Sciatic nerve (tissue), 2 donors: ENCODE results near the gene ITIH5. TPM values are rescaled to one million over a fixed set of nuclear protein-coding genes. Genes with fewer than 3 reads are reported as not detected.
"Not testable (repeated sequence)": the region's sequence is repeated elsewhere in the genome, so short reads cannot be mapped to it uniquely, and the experiment has no call there.

Source experiments
- ATAC-seq: fragments of 200-7000 bp; cut with Tn5 transposase; one replicate; pipeline ENCODE4 v1.9.1; 2020; ENCODE audit warnings: mild to moderate bottlenecking, moderate library complexity
- DNase-seq: peaks from one replicate; pipeline ENCODE4 v3.0.0-alpha.2; 2020; ENCODE audit warnings: low spot score
- intact Hi-C: fragments of 100-400 bp; cut with DNase I; formaldehyde crosslinking; loops from one replicate; pipeline ENCODE4 v1.14.2; 2022
- total RNA-seq: library from RNA; stranded (reverse); fragmentation: NEBNext Ultra II Directional; extraction: Animal tissue kit (Norgen Biotek cat#: 25700); gene quantifications from one replicate; pipeline ENCODE4 v1.2.1, GENCODE V29; 2021
- donor health status: DM: no; HTN: no; CAD: no.
- donor health status: DM: no; HTN: no; CAD: no.

Gene ITIH5
- total RNA-seq, 1 donor from 2014 or later, result 34.9 TPM

GRCh38 chr10:7690885-7691597 is 24.3 kb upstream of the ITIH5 start:
- DNase-seq, intact Hi-C loops, ATAC-seq: not testable (repeated sequence)

GRCh38 chr10:7689591-7689990 is 22.8 kb upstream of the ITIH5 start:
- intact Hi-C loops, result no loop called here
- ATAC-seq (no peak), DNase-seq (no peak)

DNA sequence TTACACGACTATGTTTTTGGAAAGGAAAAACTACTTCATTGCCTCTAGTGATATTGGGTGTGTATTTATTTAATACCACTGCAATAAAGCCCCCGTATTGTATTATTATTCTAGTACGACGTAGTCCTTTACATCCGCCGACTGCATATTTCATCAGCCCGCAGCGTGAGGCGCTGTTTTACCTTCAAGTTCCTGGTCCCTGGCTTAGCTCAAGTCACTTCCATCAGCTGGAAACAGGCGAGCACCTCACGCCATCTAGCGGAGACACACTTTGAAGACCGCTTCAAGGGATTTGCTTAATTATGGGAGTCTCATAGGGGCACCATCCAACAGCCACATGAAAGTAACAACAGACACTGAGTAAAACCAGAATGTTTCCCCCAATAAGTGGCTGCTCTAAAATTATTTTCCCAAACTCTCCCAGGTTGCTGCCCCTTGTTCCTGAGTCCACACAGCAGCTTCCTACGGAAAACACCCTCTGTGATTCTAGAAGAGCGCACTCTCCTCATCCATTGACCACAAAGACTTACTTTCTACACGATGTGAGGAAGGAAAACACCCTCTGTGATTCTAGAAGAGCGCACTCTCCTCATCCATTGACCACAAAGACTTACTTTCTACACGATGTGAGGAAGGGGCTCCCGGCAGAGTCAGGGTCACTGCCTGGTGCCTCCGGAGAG is 20.6 kb upstream of the ITIH5 start:
- intact Hi-C loops, result no loop called here
- peak; percentile 93 for ATAC-seq

DNA sequence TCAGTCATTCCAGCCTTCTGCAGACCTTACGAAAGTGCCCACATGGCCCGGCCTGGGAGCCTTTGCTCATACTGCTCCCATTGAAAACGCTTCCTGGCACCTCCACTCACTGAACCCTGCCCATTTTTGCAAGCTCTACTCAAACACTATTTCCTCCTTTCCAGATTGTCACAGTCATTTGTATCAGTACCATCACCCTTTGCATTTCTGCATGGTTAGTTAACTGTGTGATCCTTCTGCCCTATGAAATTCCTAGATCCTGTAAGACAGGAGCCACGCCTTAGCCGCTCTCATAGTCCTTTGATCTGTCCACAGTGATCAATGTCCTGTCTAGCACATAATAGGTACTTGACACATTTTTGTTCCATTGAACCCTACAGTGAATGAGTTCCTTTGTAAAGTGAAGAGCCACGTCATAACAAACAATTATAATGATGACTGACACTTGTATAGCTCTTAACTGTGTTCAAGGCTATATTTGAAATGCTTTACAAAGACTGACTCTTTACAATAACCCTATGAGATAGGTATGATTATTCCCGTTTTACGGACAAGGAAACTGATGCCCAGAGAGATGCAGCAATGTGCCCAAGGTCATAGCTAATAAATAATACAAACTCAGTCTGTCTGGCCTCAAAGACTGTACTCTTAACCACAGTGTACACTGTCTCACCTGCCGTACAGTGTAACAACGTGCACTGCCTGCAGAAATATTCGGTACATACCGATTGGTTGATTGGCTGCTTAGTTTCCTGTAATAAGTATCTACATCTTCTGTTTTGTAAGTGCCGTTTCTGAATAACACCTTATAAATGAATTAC is 19.8 kb upstream of the ITIH5 start:
- ATAC-seq (peak; percentile 42), DNase-seq (no peak)
- intact Hi-C loops, result no loop called here

More for the DNA sequence above, 20.6 kb upstream of the ITIH5 start:
- peak; percentile 87 for DNase-seq

DNA sequence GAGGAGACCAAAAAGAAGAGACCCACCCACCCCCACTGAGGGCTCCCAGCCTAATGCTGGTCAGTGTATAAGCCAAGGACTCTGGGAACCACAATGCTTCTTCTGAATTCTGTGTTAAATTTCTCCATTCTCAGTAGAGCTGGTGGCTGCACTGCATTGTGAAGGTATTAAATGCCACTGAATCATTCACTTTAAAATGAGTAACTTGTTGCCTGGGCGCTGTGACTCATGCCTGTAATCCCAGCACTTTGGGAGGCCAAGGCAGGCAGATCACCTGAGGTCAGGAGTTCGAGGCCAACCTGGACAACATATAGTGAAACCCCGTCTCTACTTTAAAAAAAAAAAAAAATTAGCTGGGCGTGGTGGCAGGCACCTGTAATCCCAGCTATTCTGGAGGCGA is 13.3 kb upstream of the ITIH5 start:
- ATAC-seq, DNase-seq, intact Hi-C loops: not testable (repeated sequence)

GRCh38 chr10:7679256-7679655 is 12.5 kb upstream of the ITIH5 start:
- DNase-seq (no peak), ATAC-seq (no peak)
- intact Hi-C loops, result loop anchor here (1.0 kb wide), 1 partner anchor 152 kb away; no protein-coding TSS in a partner anchor

GRCh38 chr10:7672341-7673134 is 5.8 kb upstream of the ITIH5 start:
- intact Hi-C loops, result no loop called here
- DNase-seq, result no peak
- ATAC-seq, result no peak

DNA sequence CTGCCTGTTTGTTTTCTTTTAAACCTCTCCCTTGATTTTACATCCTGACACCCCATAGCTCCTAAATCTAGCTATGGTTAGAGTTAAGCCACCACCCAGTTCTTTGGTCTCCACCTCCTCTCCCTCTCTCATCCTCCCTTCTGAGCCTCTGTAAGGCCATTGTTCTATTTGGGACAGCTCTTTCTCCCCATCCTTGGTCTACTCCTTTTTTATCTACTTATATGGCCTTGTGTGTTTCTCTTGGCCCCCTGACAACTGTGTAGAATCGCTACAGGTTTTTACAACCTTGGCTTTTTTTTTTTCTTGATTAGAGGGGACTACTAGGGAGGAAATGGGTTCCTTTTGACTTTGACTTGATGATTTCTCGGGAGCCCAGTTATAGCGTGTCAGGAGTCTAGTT is 3.4 kb upstream of the ITIH5 start:
- ATAC-seq, result no peak
- intact Hi-C loops, result loop anchor here (2.0 kb wide), 1 partner anchor 59 kb away; no protein-coding TSS in a partner anchor
- DNase-seq, result no peak

DNA sequence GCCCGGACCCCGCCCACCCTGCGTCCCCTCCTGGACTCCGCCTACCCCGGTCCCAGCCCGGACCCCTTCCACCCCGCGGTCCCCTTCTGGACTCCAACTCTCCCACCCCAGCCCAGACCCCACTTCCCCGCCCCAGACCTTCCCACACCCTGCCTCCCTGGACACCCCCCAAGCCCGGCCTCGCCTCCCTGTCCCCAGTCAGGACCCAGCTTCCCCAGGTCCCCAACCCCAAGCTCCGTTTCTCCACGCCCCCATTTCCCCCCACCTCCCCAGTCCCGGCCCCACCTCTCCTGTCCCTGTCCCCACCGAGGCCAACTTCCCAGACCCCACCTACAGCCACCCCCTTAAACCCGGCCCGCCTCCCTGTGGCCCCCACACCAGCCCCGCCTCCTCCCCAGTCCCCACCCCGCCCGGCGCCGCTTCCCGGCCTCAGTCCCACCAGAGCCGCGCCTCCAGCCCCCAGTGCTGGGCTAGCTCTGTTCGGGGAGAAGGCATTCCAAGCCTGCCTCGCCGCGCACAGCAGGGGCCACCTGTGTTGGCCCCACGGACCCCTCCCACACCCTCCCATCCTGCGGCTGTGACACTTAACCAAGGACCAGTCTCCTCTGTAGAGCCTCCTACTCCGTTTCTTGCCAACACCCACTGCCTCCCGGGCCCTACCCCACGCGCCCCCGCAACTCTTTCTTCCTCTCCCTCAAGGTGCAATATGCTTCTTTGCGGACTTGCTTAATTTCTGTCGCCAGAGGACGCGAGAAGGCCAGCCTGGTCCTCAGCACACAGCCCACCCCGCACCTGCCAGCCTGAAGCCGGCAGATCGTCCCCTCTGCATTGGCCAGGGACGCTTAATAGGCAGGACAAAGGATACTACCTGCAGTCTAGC is 736 bp upstream of the ITIH5 start:
- DNase-seq (peak; percentile 60), ATAC-seq (peak; percentile 59)
- intact Hi-C loops, result no loop called here

GRCh38 chr10:7665767-7666166 is 999 bp downstream of the ITIH5 start:
- no peak for DNase-seq
- ATAC-seq, result no peak
- intact Hi-C loops, result no loop called here

- intact Hi-C loops, result no loop called here
- ATAC-seq (no peak), DNase-seq (no peak)
Measured at GRCh38 chr10:7664707-7665106, 2.1 kb downstream of the ITIH5 start.

GRCh38 chr10:7662522-7662921 is 4.2 kb downstream of the ITIH5 start:
- intact Hi-C loops, result no loop called here
- DNase-seq (no peak), ATAC-seq (no peak)

DNA sequence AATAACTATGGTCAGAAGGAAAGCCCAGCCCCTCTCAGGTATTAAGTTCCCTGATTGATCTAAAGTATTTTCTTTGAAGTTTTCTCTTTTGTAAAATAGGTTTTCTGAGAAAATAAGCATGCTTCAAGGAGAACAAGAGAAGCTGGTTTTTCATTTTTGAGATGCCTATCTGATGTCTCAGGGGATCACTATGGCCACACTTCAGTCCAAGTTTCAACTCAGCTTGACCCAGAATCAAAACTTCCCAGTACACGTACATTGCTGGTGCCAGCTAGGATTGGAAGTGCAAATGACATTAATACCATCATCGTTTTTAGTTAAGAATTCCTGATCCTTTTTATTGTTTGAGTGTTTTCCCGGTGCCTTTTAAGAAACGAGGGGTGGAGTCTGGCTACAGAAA is 7.2 kb downstream of the ITIH5 start:
- intact Hi-C loops, result no loop called here
- DNase-seq (no peak), ATAC-seq (no peak)

DNA sequence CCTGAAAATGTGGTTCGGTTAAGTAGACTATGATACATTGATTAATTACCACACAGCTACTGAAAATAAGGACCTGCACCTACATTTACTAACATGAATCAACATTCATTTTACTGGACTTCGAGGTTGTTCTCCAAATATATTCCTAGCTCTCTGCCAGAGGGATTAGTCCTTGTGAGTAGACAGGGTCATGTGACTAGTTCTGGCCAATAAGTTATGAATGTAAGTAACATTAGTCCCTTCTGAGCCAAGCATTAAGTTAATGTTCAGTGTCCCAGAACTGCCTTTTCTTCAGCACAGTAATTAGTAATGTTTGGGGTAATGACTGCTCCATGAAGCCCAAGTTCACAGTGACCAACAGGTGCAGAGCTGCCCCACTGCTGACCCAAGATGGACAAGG is 9.2 kb downstream of the ITIH5 start:
- intact Hi-C loops, result no loop called here
- ATAC-seq (no peak), DNase-seq (no peak)

DNA sequence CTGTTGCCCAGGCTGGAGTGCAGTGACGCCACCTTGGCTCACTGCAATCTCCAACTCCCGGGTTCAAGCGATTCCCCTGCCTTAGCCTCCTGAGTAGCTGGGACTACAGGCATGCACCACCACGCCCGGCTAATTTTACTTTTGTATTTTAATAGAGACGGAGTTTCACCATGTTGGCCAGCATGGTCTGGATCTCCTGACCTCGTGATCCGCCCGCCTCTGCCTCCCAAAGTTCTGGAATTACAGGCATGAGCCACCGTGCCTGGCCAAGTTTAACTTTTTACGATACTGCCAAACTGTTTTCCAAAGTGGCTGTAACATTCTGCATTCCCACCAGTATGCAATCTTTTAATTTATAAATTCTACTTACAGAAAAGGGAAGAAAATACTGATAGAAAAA is 9.7 kb downstream of the ITIH5 start:
- ATAC-seq, intact Hi-C loops: not testable (repeated sequence)

GRCh38 chr10:7651853-7652470 is 14.8 kb downstream of the ITIH5 start:
- ATAC-seq (no peak), DNase-seq (no peak)
- intact Hi-C loops, result no loop called here

More for the DNA sequence above, 9.7 kb downstream of the ITIH5 start:
- DNase-seq, result not testable (repeated sequence)

GRCh38 chr10:7649673-7650300 is 17.0 kb downstream of the ITIH5 start:
- no peak for DNase-seq
- intact Hi-C loops, result no loop called here
- ATAC-seq, result no peak
